COLO668 (cell line): Measurements from ENCODE around the gene PHKA2.
A peak's percentile ranks its signal among the peaks of the same experiment; 100 is the strongest.

Experiments
- DNase-seq: peaks from one replicate; lab custom pipeline; 2025; ENCODE audit not compliant: unreplicated experiment; lab: John Stamatoyannopoulos, UW

PHKA2 gene

GRCh38 chrX:18973527-18974192, 10.3 kb downstream of the PHKA2 start:
- DNase-seq = peak; percentile 65

GRCh38 chrX:18971506-18971905, 12.4 kb downstream of the PHKA2 start:
- no peak for DNase-seq

GRCh38 chrX:18970465-18970864, 13.4 kb downstream of the PHKA2 start:
- DNase-seq = no peak

- DNase-seq = no peak
Measured at GRCh38 chrX:18966624-18967023, 17.3 kb downstream of the PHKA2 start.

- DNase-seq = no peak
Measured at GRCh38 chrX:18964901-18965300, 19.0 kb downstream of the PHKA2 start.

GRCh38 chrX:18964026-18964425, 19.9 kb downstream of the PHKA2 start:
- DNase-seq = no peak

- no peak for DNase-seq
Measured at GRCh38 chrX:18962329-18962728, 21.6 kb downstream of the PHKA2 start.

GRCh38 chrX:18961686-18962085, 22.2 kb downstream of the PHKA2 start:
- DNase-seq = no peak

- DNase-seq = no peak
Measured at GRCh38 chrX:18956303-18957032, 27.4 kb downstream of the PHKA2 start.

GRCh38 chrX:18955676-18956075, 28.2 kb downstream of the PHKA2 start:
- no peak for DNase-seq

- no peak for DNase-seq
Measured at GRCh38 chrX:18951032-18951431, 32.9 kb downstream of the PHKA2 start.

GRCh38 chrX:18949944-18950301, 34.0 kb downstream of the PHKA2 start:
- DNase-seq = no peak

GRCh38 chrX:18949291-18949943, 34.5 kb downstream of the PHKA2 start:
- no peak for DNase-seq

GRCh38 chrX:18946611-18947010, 37.3 kb downstream of the PHKA2 start:
- DNase-seq = no peak

- DNase-seq = no peak
Measured at GRCh38 chrX:18946157-18946556, 37.8 kb downstream of the PHKA2 start.

GRCh38 chrX:18945483-18945882, 38.4 kb downstream of the PHKA2 start:
- DNase-seq = no peak

GRCh38 chrX:18944482-18944881, 39.4 kb downstream of the PHKA2 start:
- DNase-seq = no peak

- no peak for DNase-seq
Measured at GRCh38 chrX:18941896-18942295, 42.0 kb downstream of the PHKA2 start.

- DNase-seq = no peak
Measured at GRCh38 chrX:18938710-18939109, 45.2 kb downstream of the PHKA2 start.

GRCh38 chrX:18937173-18937572, 46.7 kb downstream of the PHKA2 start:
- no peak for DNase-seq

GRCh38 chrX:18935893-18936292, 48.0 kb downstream of the PHKA2 start:
- DNase-seq = no peak

GRCh38 chrX:18934708-18935107, 49.2 kb downstream of the PHKA2 start:
- DNase-seq = no peak
